Panc1 (cell line): ENCODE results near the gene CALU. TPM values are rescaled to one million over a fixed set of nuclear protein-coding genes. Genes with fewer than 3 reads are reported as not detected.

Experiments
- ATAC-seq: fragments of 200-7000 bp; cut with Tn5 transposase; 2 replicates; pipeline ENCODE4 v1.9.1; 2020; ENCODE audit warnings: mild to moderate bottlenecking, moderate library complexity
- BruUV-seq: library from RNA; stranded (reverse); fragments of 400-500 nt; replicated peaks from 2 replicates; lab custom pipeline; 2021; lab: Mats Ljungman, UMichigan
- CTCF ChIA-PET: fragments of 300-600 bp; sonication (Branson Sonifier 250); formaldehyde crosslinking; loops from one replicate; lab custom pipeline; 2022; ENCODE audit warnings: antibody characterized with exemption; lab: Charles Lee
- POLR2A ChIA-PET: fragments of 300-600 bp; sonication (Branson Sonifier 250); formaldehyde crosslinking; loops from one replicate; lab custom pipeline; 2022; ENCODE audit warnings: antibody characterized with exemption; lab: Charles Lee
- DNase-seq: peaks from one replicate; pipeline ENCODE4 v3.0.0-alpha.2; 2010; ENCODE audit warnings: low read depth, low spot score
- H3K27ac ChIP-seq: 2 replicates; pipeline ENCODE4 v1.5.1; 2011; ENCODE audit warnings: mild to moderate bottlenecking, low read length, inconsistent platforms
- H3K27me3 ChIP-seq: fragments of 200-500 bp; sonication (Bioruptor generic); 2 replicates; pipeline ENCODE4 v1.6.0; 2014; ENCODE audit warnings: low read length, inconsistent platforms; ENCODE audit not compliant: control insufficient read depth, insufficient read depth
- H3K36me3 ChIP-seq: fragments of 200-500 bp; sonication (Bioruptor generic); 2 replicates; pipeline ENCODE4 v1.5.1; 2014; ENCODE audit warnings: inconsistent platforms, mild to moderate bottlenecking, low read length, moderate library complexity; ENCODE audit not compliant: control insufficient read depth, insufficient read depth
- H3K4me1 ChIP-seq: 2 replicates; pipeline ENCODE4 v1.5.1; 2011; ENCODE audit warnings: inconsistent platforms, mild to moderate bottlenecking, low read length, moderate library complexity; ENCODE audit not compliant: control insufficient read depth, insufficient read depth
- H3K4me3 ChIP-seq, 2 experiments: 2 replicates each; pipeline ENCODE4 v1.5.1; 2011 to 2012; ENCODE audit warnings: low read depth in 2 of 2, low read length in 2 of 2, mild to moderate bottlenecking in 2 of 2, inconsistent platforms in 1 of 2, moderate library complexity in 1 of 2
- H3K9me3 ChIP-seq: fragments of 200-500 bp; sonication (Bioruptor generic); 2 replicates; pipeline ENCODE4 v1.5.1; 2014; ENCODE audit warnings: low read depth, mild to moderate bottlenecking, inconsistent platforms, low read length, moderate library complexity; ENCODE audit not compliant: control insufficient read depth, insufficient read depth
- CTCF ChIP-seq: fragments of 450-650 bp; IDR thresholded peaks from 2 replicates; pipeline ENCODE4 v1.5.1; 2017; ENCODE audit warnings: mild to moderate bottlenecking
- POLR2AphosphoS5 ChIP-seq: IDR thresholded peaks from 2 replicates; pipeline ENCODE4 v1.6.1; 2012; ENCODE audit warnings: mild to moderate bottlenecking, low read depth, low read length, moderate library complexity
- REST ChIP-seq, 2 experiments: IDR thresholded peaks; 2 replicates each; pipeline ENCODE4 v1.6.1; 2011 to 2012; ENCODE audit warnings: low read depth in 2 of 2, control low read depth in 1 of 2, low read length in 1 of 2, mild to moderate bottlenecking in 1 of 2, moderate library complexity in 1 of 2; ENCODE audit not compliant: insufficient read depth in 1 of 2
- SIN3A ChIP-seq: IDR thresholded peaks from 2 replicates; pipeline ENCODE4 v1.6.1; 2012; ENCODE audit warnings: low read depth, mild to moderate bottlenecking, low read length, moderate library complexity, borderline replicate concordance; ENCODE audit not compliant: insufficient read depth
- TCF7L2 ChIP-seq: IDR thresholded peaks from 2 replicates; pipeline ENCODE4 v1.6.1; 2011; ENCODE audit warnings: mild to moderate bottlenecking, low read depth, low read length, inconsistent platforms
- in situ Hi-C: cut with HindIII; loops from 2 replicates; pipeline ENCODE4 v1.10.0; 2016; ENCODE audit warnings: low sequenced_read_pairs, low pct_unique_long_range_greater_than_20kb
- intact Hi-C: fragments of 100-400 bp; cut with micrococcal nuclease; formaldehyde crosslinking; loops from one replicate; pipeline ENCODE4 v1.10.0; 2022; ENCODE audit not compliant: unreplicated experiment
- total RNA-seq: library from RNA; stranded (reverse); gene quantifications from one replicate; pipeline ENCODE4 v1.2.1, GENCODE V29; 2021; ENCODE audit not compliant: unreplicated experiment

The CALU gene
- total RNA-seq, 1 experiment from 2014 or later = 210 TPM

GRCh38 chr7:128793181-128793547, 54.0 kb downstream of the CALU start:
- DNase-seq (no peak), ATAC-seq (no peak)
- TF ChIP-seq CTCF = no peak
- TF ChIP-seq TCF7L2 = no peak
- no peak for TF ChIP-seq SIN3A
- no peak for TF ChIP-seq REST (IDR thresholded peaks at IDR 0.05; ENCODE audit: insufficient read depth in 1 of 2, low read depth in 2 of 2, low read length in 1 of 2)
- no peak for TF ChIP-seq POLR2AphosphoS5
- BruUV-seq = no TSS peak
- H3K9me3 ChIP-seq = no peaks in the 10 kb centered on the region
- ChIA-PET POLR2A (no interaction called here), CTCF (no interaction called here)
- peaks cover 7% of the 10 kb centered on the region for H3K27me3 ChIP-seq
- H3K4me1 ChIP-seq = no peaks in the 10 kb centered on the region; the same call in 1 of the 2 replicates
- in situ Hi-C loops = no loop called here
- H3K27ac ChIP-seq = no peak overlapping the region
- H3K4me3 ChIP-seq = no peak overlapping the region
- intact Hi-C loops = loop anchor here (5.0 kb wide), 1 partner anchor 89 kb away; no protein-coding TSS in a partner anchor
- no peaks in the 10 kb centered on the region; the same call in 1 of the 2 replicates for H3K36me3 ChIP-seq

- no peak overlapping the region for H3K4me3 ChIP-seq
- H3K4me1 ChIP-seq = no peaks in the 10 kb centered on the region; the same call in 1 of the 2 replicates
- ChIA-PET CTCF (interaction anchor here (0.6 to 1.1 kb wide), 3 partner anchors 85 to 204 kb away, joined by 3 to 4 read pairs (median 3); no protein-coding TSS in a partner anchor), POLR2A (interaction anchor here (0.8 kb wide), 1 partner anchor 90 kb away, joined by 3 read pairs; no protein-coding TSS in a partner anchor)
- TF ChIP-seq CTCF = peak; percentile 57
- TF ChIP-seq SIN3A = no peak
- in situ Hi-C loops (no loop called here), intact Hi-C loops (loop anchor here (5.0 kb wide), 1 partner anchor 88 kb away; no protein-coding TSS in a partner anchor)
- H3K27me3 ChIP-seq = peaks cover 7% of the 10 kb centered on the region
- BruUV-seq = no TSS peak
- DNase-seq = no peak
- no peaks in the 10 kb centered on the region for H3K9me3 ChIP-seq
- H3K27ac ChIP-seq = no peak overlapping the region
- H3K36me3 ChIP-seq = no peaks in the 10 kb centered on the region; the same call in 1 of the 2 replicates
- peak; percentile 39 for ATAC-seq
Observed at GRCh38 chr7:128794020-128794419, 54.9 kb downstream of the CALU start.
